Keratinocyte (primary cell): Measurements from ENCODE around the gene ARHGAP10. TPM values are rescaled to one million over a fixed set of nuclear protein-coding genes. Genes with fewer than 3 reads are reported as not detected.

ENCODE experiments used
- DNase-seq: peaks from one replicate; pipeline ENCODE4 v3.0.0-alpha.2; 2011; ENCODE audit warnings: low read depth, missing footprints, low spot score
- FAIRE-seq: peaks from 2 replicates; lab custom pipeline; 2011; peaks lifted over from hg19 to GRCh38; lab: Jason Lieb, UNC
- H2AFZ ChIP-seq: 2 replicates; pipeline ENCODE4 v1.6.0; 2012; ENCODE audit warnings: low read length, control low read depth, inconsistent platforms; ENCODE audit not compliant: control insufficient read depth
- H3K27ac ChIP-seq: 2 replicates; pipeline ENCODE4 v1.5.1; 2011; ENCODE audit warnings: low read length; ENCODE audit not compliant: control insufficient read depth, insufficient read depth
- H3K27me3 ChIP-seq: 3 replicates; pipeline ENCODE4 v1.6.0; 2011; ENCODE audit warnings: low read length; ENCODE audit not compliant: control insufficient read depth, insufficient read depth; ENCODE audit errors: extremely low read depth
- H3K36me3 ChIP-seq, 2 experiments: 2 replicates in 1 of 2; 3 replicates in 1 of 2; pipeline ENCODE4 v1.5.1; 2011; ENCODE audit warnings: low read length in 2 of 2, mild to moderate bottlenecking in 1 of 2; ENCODE audit not compliant: control insufficient read depth in 2 of 2, insufficient read depth in 2 of 2; ENCODE audit errors: extremely low read depth in 1 of 2
- H3K4me1 ChIP-seq: 3 replicates; pipeline ENCODE4 v1.5.1; 2011; ENCODE audit warnings: low read length; ENCODE audit not compliant: control insufficient read depth, insufficient read depth; ENCODE audit errors: extremely low read depth
- H3K4me2 ChIP-seq: 3 replicates; pipeline ENCODE4 v1.6.0; 2011; ENCODE audit warnings: low read depth, low read length; ENCODE audit not compliant: control insufficient read depth, insufficient read depth; ENCODE audit errors: extremely low read depth
- H3K4me3 ChIP-seq, 3 experiments: fragments of 200-600 bp in 1 of 3; sonication (generic) in 1 of 3; 2 replicates in 2 of 3; 3 replicates in 1 of 3; pipeline ENCODE4 v1.5.1; 2011 to 2016; ENCODE audit warnings: low read length in 3 of 3, mild to moderate bottlenecking in 3 of 3, control low read depth in 2 of 3, inconsistent platforms in 1 of 3, low read depth in 1 of 3, mixed read lengths in 1 of 3, mixed run types in 1 of 3, moderate library complexity in 1 of 3; ENCODE audit not compliant: control insufficient read depth in 2 of 3, insufficient read depth in 2 of 3; ENCODE audit errors: extremely low read depth in 1 of 3
- H3K79me2 ChIP-seq: 2 replicates; pipeline ENCODE4 v1.6.0; 2012; ENCODE audit warnings: low read length; ENCODE audit not compliant: control insufficient read depth, insufficient read depth
- H3K9ac ChIP-seq: 3 replicates; pipeline ENCODE4 v1.6.0; 2011; ENCODE audit warnings: low read length; ENCODE audit not compliant: control insufficient read depth, insufficient read depth; ENCODE audit errors: extremely low read depth
- H3K9me1 ChIP-seq: 3 replicates; pipeline ENCODE4 v1.6.0; 2011; ENCODE audit warnings: low read length; ENCODE audit not compliant: control insufficient read depth, insufficient read depth; ENCODE audit errors: extremely low read depth
- H3K9me3 ChIP-seq: 2 replicates; pipeline ENCODE4 v1.5.1; 2012; ENCODE audit warnings: low read depth, low read length; ENCODE audit not compliant: control insufficient read depth
- H4K20me1 ChIP-seq: 3 replicates; pipeline ENCODE4 v1.6.0; 2011; ENCODE audit warnings: low read length; ENCODE audit not compliant: control insufficient read depth, insufficient read depth; ENCODE audit errors: extremely low read depth
- CTCF ChIP-seq, 3 experiments: IDR thresholded peaks in 1 of 3; conservative IDR thresholded peaks in 1 of 3; optimal IDR thresholded peaks in 1 of 3; 2 replicates in 2 of 3; 3 replicates in 1 of 3; pipeline versions ENCODE3 to v1.5.1; 2011; ENCODE audit warnings: low read length in 3 of 3, mild to moderate bottlenecking in 3 of 3, moderate library complexity in 2 of 3, control low read depth in 1 of 3, inconsistent platforms in 1 of 3; ENCODE audit not compliant: insufficient read depth in 2 of 3; ENCODE audit errors: extremely low read depth in 1 of 3
- EZH2 ChIP-seq: IDR thresholded peaks from one replicate; pipeline ENCODE4 v1.6.1; 2012; ENCODE audit warnings: inconsistent platforms, mild to moderate bottlenecking, low read length, moderate library complexity
- dilution Hi-C: fragments of 300-500 bp; cut with MboI; formaldehyde crosslinking; loops from one replicate; pipeline ENCODE4 v1.7.0; 2020; ENCODE audit warnings: low sequenced_read_pairs; ENCODE audit not compliant: extremely low pct_ligation_motif_present
- polyA plus RNA-seq, 5 experiments: library from polyadenylated mRNA; depleted of rRNA in 3 of 5; stranded (reverse) in 3 of 5; stranded (forward) in 1 of 5; unstranded in 1 of 5; fragments of >200 nt; gene quantifications; 1 replicate in 1 of 5; 2 replicates in 3 of 5; 3 replicates in 1 of 5; pipeline versions ENCODE4 v1.2.1 to v1.2.3, GENCODE V29; 2011 to 2012; ENCODE audit warnings: missing spikeins in 2 of 5, low read depth in 1 of 5, low replicate concordance in 1 of 5

ARHGAP10 gene
- polyA plus RNA-seq, 1 donor (not counting 4 experiments of a cell fraction or from before 2014, with no cell fraction given): 18.7 TPM

- dilution Hi-C loops: no loop called here
- Histone ChIP-seq H3K9me1 (no peaks in the 10 kb centered on the region), H3K27ac (no peak overlapping the region), H2AFZ (no peak overlapping the region), H4K20me1 (no peaks in the 10 kb centered on the region), H3K4me1 (no peaks in the 10 kb centered on the region), H3K9ac (no peak overlapping the region), H3K79me2 (peaks cover 75% of the 10 kb centered on the region), H3K4me2 (no peak overlapping the region), H3K9me3 (no peaks in the 10 kb centered on the region), H3K27me3 (no peaks in the 10 kb centered on the region), H3K36me3 (no peaks in the 10 kb centered on the region), H3K4me3 (no peak overlapping the region)
- FAIRE-seq: no peak
- TF ChIP-seq CTCF (optimal IDR thresholded peaks at IDR 0.05 in 1 of 3, IDR thresholded peaks at IDR 0.05 in 1 of 3, conservative IDR thresholded peaks at IDR 0.05 in 1 of 3; ENCODE audit: extremely low read depth in 1 of 3, insufficient read depth in 2 of 3, low read length in 3 of 3): no peak
- no peak for DNase-seq
Measured at GRCh38 chr4:147799986-147800555, 68.2 kb downstream of the ARHGAP10 start.

- no peak overlapping the region for H3K4me3 ChIP-seq
- dilution Hi-C loops: no loop called here
- H3K36me3 ChIP-seq: no peaks in the 10 kb centered on the region
- no peaks in the 10 kb centered on the region for H3K9me1 ChIP-seq
- H3K79me2 ChIP-seq: peaks cover 70% of the 10 kb centered on the region
- no peaks in the 10 kb centered on the region for H3K9me3 ChIP-seq
- no peaks in the 10 kb centered on the region for H4K20me1 ChIP-seq
- DNase-seq (no peak), FAIRE-seq (no peak)
- no peak overlapping the region for H2AFZ ChIP-seq
- no peaks in the 10 kb centered on the region for H3K4me1 ChIP-seq
- H3K27ac ChIP-seq: no peak overlapping the region
- H3K4me2 ChIP-seq: no peak overlapping the region
- H3K27me3 ChIP-seq: no peaks in the 10 kb centered on the region
- no peak overlapping the region for H3K9ac ChIP-seq
- TF ChIP-seq EZH2: no peak
- TF ChIP-seq CTCF (optimal IDR thresholded peaks at IDR 0.05 in 1 of 3, IDR thresholded peaks at IDR 0.05 in 1 of 3, conservative IDR thresholded peaks at IDR 0.05 in 1 of 3; ENCODE audit: extremely low read depth in 1 of 3, insufficient read depth in 2 of 3, low read length in 3 of 3): no peak
Measured at GRCh38 chr4:147801820-147802219, 69.9 kb downstream of the ARHGAP10 start.
